IPS-NIHi7 (cell line): ENCODE measurements around the gene SLC6A1.
"Not testable (repeated sequence)": the region's sequence is repeated elsewhere in the genome, so short reads cannot be mapped to it uniquely, and the experiment has no call there.

Experiments
- DNase-seq: peaks from one replicate; pipeline ENCODE4 v3.0.0; 2012; ENCODE audit warnings: mixed read lengths; ENCODE audit errors: extremely low spot score

Gene SLC6A1

GRCh38 chr3:11059799-11060115, 67.2 kb downstream of the SLC6A1 start:
- DNase-seq: no peak

GRCh38 chr3:11060500-11061251, 68.1 kb downstream of the SLC6A1 start:
- DNase-seq: peak; percentile 89

GRCh38 chr3:11061268-11061871, 68.8 kb downstream of the SLC6A1 start:
- DNase-seq: not testable (repeated sequence)

GRCh38 chr3:11062704-11063103, 70.2 kb downstream of the SLC6A1 start:
- DNase-seq: no peak

GRCh38 chr3:11071096-11071755, 78.7 kb downstream of the SLC6A1 start:
- DNase-seq: no peak

- DNase-seq: no peak
Measured at GRCh38 chr3:11072631-11073030, 80.1 kb downstream of the SLC6A1 start.

- no peak for DNase-seq
Measured at GRCh38 chr3:11074011-11074410, 81.5 kb downstream of the SLC6A1 start.

GRCh38 chr3:11074451-11074850, 81.9 kb downstream of the SLC6A1 start:
- no peak for DNase-seq

- not testable (repeated sequence) for DNase-seq
Measured at GRCh38 chr3:11075122-11075521, 82.6 kb downstream of the SLC6A1 start.

- no peak for DNase-seq
Measured at GRCh38 chr3:11076711-11077110, 84.2 kb downstream of the SLC6A1 start.

GRCh38 chr3:11077466-11077865, 84.9 kb downstream of the SLC6A1 start:
- DNase-seq: no peak

GRCh38 chr3:11078826-11079515, 86.4 kb downstream of the SLC6A1 start:
- no peak for DNase-seq

- no peak for DNase-seq
Measured at GRCh38 chr3:11080492-11080891, 87.9 kb downstream of the SLC6A1 start.

GRCh38 chr3:11084098-11084497, 91.5 kb downstream of the SLC6A1 start:
- DNase-seq: no peak

GRCh38 chr3:11084677-11085076, 92.1 kb downstream of the SLC6A1 start:
- DNase-seq: no peak

- DNase-seq: no peak
Measured at GRCh38 chr3:11085093-11085840, 92.7 kb downstream of the SLC6A1 start.

GRCh38 chr3:11086856-11087255, 94.3 kb downstream of the SLC6A1 start:
- no peak for DNase-seq

GRCh38 chr3:11088066-11088465, 95.5 kb downstream of the SLC6A1 start:
- DNase-seq: no peak

GRCh38 chr3:11088831-11089230, 96.3 kb downstream of the SLC6A1 start:
- no peak for DNase-seq
